HCT116 (cell line): Measurements from ENCODE around the gene TNS2. TPM values are rescaled to one million over a fixed set of nuclear protein-coding genes. Genes with fewer than 3 reads are reported as not detected.
A peak's percentile ranks its signal among the peaks of the same experiment; 100 is the strongest.

Source experiments
- ATAC-seq: fragments of 200-7000 bp; cut with Tn5 transposase; 2 replicates; pipeline ENCODE4 v1.9.1; 2020; ENCODE audit warnings: mild to moderate bottlenecking, moderate library complexity
- BruUV-seq: library from RNA; stranded (reverse); fragments of 400-500 nt; replicated peaks from 2 replicates; lab custom pipeline; 2021; lab: Mats Ljungman, UMichigan
- CTCF ChIA-PET: fragments of 300-600 bp; sonication (Branson Sonifier 250); formaldehyde crosslinking; loops from one replicate; lab custom pipeline; 2021; ENCODE audit warnings: antibody characterized with exemption; lab: Charles Lee
- POLR2A ChIA-PET: fragments of 300-600, 350-600 bp; sonication (Branson Sonifier 250); formaldehyde crosslinking; loops from one replicate; lab custom pipeline; 2021; ENCODE audit warnings: antibody characterized with exemption; lab: Charles Lee
- RAD21 ChIA-PET, 2 experiments: fragments of 300-600 bp; sonication (Branson Sonifier 250); formaldehyde crosslinking; loops; one replicate each; lab custom pipeline; 2023; ENCODE audit warnings: low total read pairs in 2 of 2; ENCODE audit not compliant: uncharacterized antibody in 2 of 2, unreplicated experiment in 2 of 2, low non-redundant PET in 1 of 2; lab: Charles Lee
- DNase-seq: peaks from one replicate; pipeline ENCODE4 v3.0.0-alpha.2; 2010; ENCODE audit warnings: low read depth, low spot score
- H2AFZ ChIP-seq: fragments of 200-600 bp; shearing (Covaris generic), sonication (generic); 2 replicates; pipeline ENCODE4 v1.6.1; 2017; ENCODE audit warnings: low read depth, mixed run types, mixed read lengths, antibody characterized with exemption, low read length; ENCODE audit not compliant: poor library complexity, severe bottlenecking
- H3K27ac ChIP-seq: 2 replicates; pipeline ENCODE4 v1.5.1; 2012; ENCODE audit warnings: low read depth, low read length
- H3K27me3 ChIP-seq: fragments of 200-600 bp; sonication (generic); 2 replicates; pipeline ENCODE4 v1.6.1; 2016; ENCODE audit warnings: mixed run types, low read length, mixed read lengths; ENCODE audit not compliant: insufficient read depth
- H3K36me3 ChIP-seq, 2 experiments: fragments of 200-500 bp in 1 of 2; fragments of 200-600 bp in 1 of 2; sonication (Bioruptor generic) in 1 of 2; sonication (generic) in 1 of 2; 2 replicates each; pipeline versions ENCODE4 v1.5.1 to v1.6.1; 2014 to 2016; ENCODE audit warnings: low read length in 2 of 2, inconsistent platforms in 1 of 2, mixed read lengths in 1 of 2, mixed run types in 1 of 2; ENCODE audit not compliant: insufficient read depth in 2 of 2, control insufficient read depth in 1 of 2
- H3K4me1 ChIP-seq, 2 experiments: fragments of 200-600 bp in 1 of 2; sonication (generic) in 1 of 2; 2 replicates each; pipeline versions ENCODE4 v1.5.1 to v1.6.1; 2012 to 2017; ENCODE audit warnings: low read length in 2 of 2, inconsistent platforms in 1 of 2, mild to moderate bottlenecking in 1 of 2, mixed read lengths in 1 of 2, mixed run types in 1 of 2, moderate library complexity in 1 of 2; ENCODE audit not compliant: insufficient read depth in 2 of 2, control insufficient read depth in 1 of 2
- H3K4me2 ChIP-seq: fragments of 200-600 bp; sonication (generic); 2 replicates; pipeline ENCODE4 v1.6.1; 2017; ENCODE audit warnings: mixed run types, low read length, mixed read lengths
- H3K4me3 ChIP-seq, 2 experiments: fragments of 200-600 bp in 1 of 2; sonication (generic) in 1 of 2; replicated peaks in 1 of 2; 2 replicates each; pipeline ENCODE4 v1.5.1; 2011 to 2016; ENCODE audit warnings: low read length in 2 of 2, control low read depth in 1 of 2, low read depth in 1 of 2, mild to moderate bottlenecking in 1 of 2, mixed read lengths in 1 of 2, mixed run types in 1 of 2
- H3K79me2 ChIP-seq: fragments of 200-600 bp; sonication (generic); 2 replicates; pipeline ENCODE4 v1.6.1; 2017; ENCODE audit warnings: mild to moderate bottlenecking, mixed run types, low read length, moderate library complexity, mixed read lengths; ENCODE audit not compliant: insufficient read depth
- H3K9ac ChIP-seq: fragments of 200-600 bp; sonication (generic); 2 replicates; pipeline ENCODE4 v1.6.1; 2016; ENCODE audit warnings: low read length, mixed read lengths
- H3K9me2 ChIP-seq: fragments of 200-600 bp; sonication (generic), shearing (Covaris generic); 2 replicates; pipeline ENCODE4 v1.6.1; 2017; ENCODE audit warnings: mixed run types, mild to moderate bottlenecking, moderate library complexity; ENCODE audit not compliant: insufficient read depth
- H3K9me3 ChIP-seq, 2 experiments: fragments of 200-500 bp in 1 of 2; fragments of 200-600 bp in 1 of 2; sonication (Bioruptor generic) in 1 of 2; sonication (generic) in 1 of 2; 2 replicates each; pipeline ENCODE4 v1.6.1; 2014 to 2017; ENCODE audit warnings: low read length in 2 of 2, mixed read lengths in 2 of 2, inconsistent platforms in 1 of 2, low read depth in 1 of 2, mild to moderate bottlenecking in 1 of 2, mixed run types in 1 of 2, moderate library complexity in 1 of 2; ENCODE audit not compliant: control insufficient read depth in 1 of 2, insufficient read depth in 1 of 2
- H4K20me1 ChIP-seq: fragments of 200-600 bp; sonication (generic), shearing (Covaris generic); 2 replicates; pipeline ENCODE4 v1.6.1; 2017; ENCODE audit warnings: mixed run types, mild to moderate bottlenecking, moderate library complexity; ENCODE audit not compliant: insufficient read depth
- CEBPB ChIP-seq: IDR thresholded peaks from 2 replicates; pipeline ENCODE4 v1.6.1; 2012; ENCODE audit warnings: low read depth
- EGR1 ChIP-seq: IDR thresholded peaks from 2 replicates; pipeline ENCODE4 v1.6.1; 2012; ENCODE audit warnings: low read depth
- EZH2 ChIP-seq: fragments of 200-600 bp; sonication (generic); IDR thresholded peaks from 2 replicates; pipeline ENCODE4 v1.6.1; 2017; ENCODE audit warnings: antibody characterized with exemption, mixed run types
- EZH2phosphoT487 ChIP-seq: fragments of 200-600 bp; IDR thresholded peaks from 2 replicates; pipeline ENCODE4 v1.6.1; 2018; ENCODE audit warnings: antibody characterized with exemption, borderline replicate concordance
- POLR2A ChIP-seq: IDR thresholded peaks from 2 replicates; pipeline ENCODE4 v1.7.0; 2011; ENCODE audit warnings: borderline replicate concordance; ENCODE audit not compliant: insufficient read depth, insufficient read length; ENCODE audit errors: extremely low read depth
- POLR2AphosphoS5 ChIP-seq: IDR thresholded peaks from 2 replicates; pipeline ENCODE4 v1.6.1; 2011; ENCODE audit warnings: mild to moderate bottlenecking, low read depth, low read length, moderate library complexity
- SP1 ChIP-seq: IDR thresholded peaks from 2 replicates; pipeline ENCODE4 v1.6.1; 2012; ENCODE audit warnings: low read depth
- SRF ChIP-seq: IDR thresholded peaks from 2 replicates; pipeline ENCODE4 v1.6.1; 2012; ENCODE audit warnings: low read depth
- YY1 ChIP-seq: IDR thresholded peaks from 2 replicates; pipeline ENCODE4 v1.6.1; 2011; ENCODE audit warnings: low read length, low read depth, moderate library complexity, mild to moderate bottlenecking; ENCODE audit not compliant: insufficient replicate concordance; ENCODE audit errors: extremely low read depth
- ZFX ChIP-seq: fragments of 450-650 bp; IDR thresholded peaks from 2 replicates; pipeline ENCODE4 v1.6.1; 2017
- ZNF274 ChIP-seq: fragments of 200-500 bp; sonication (Bioruptor generic); IDR thresholded peaks from 2 replicates; pipeline ENCODE4 v1.6.1; 2014; ENCODE audit warnings: mild to moderate bottlenecking, low read depth, low read length, inconsistent platforms
- intact Hi-C: fragments of 100-400 bp; cut with micrococcal nuclease; formaldehyde crosslinking; loops from 2 replicates; pipeline ENCODE4 v1.10.0; 2022
- total RNA-seq: library from RNA; stranded (reverse); gene quantifications from one replicate; pipeline ENCODE4 v1.2.1, GENCODE V29; 2021; ENCODE audit not compliant: unreplicated experiment
- TF ChIP-seq, protein P1 (sequence below): IDR thresholded peaks from 2 replicates; pipeline ENCODE4 v1.6.1; 2012
- TF ChIP-seq, protein P2 (sequence below), 3 experiments: fragments of 200-600 bp in 1 of 3; sonication (generic) in 1 of 3; IDR thresholded peaks in 2 of 3; conservative IDR thresholded peaks in 1 of 3; 2 replicates each; pipeline ENCODE4 v1.5.1; 2012 to 2017; ENCODE audit warnings: low read depth in 2 of 3, low read length in 2 of 3, antibody characterized with exemption in 1 of 3, borderline replicate concordance in 1 of 3, control low read depth in 1 of 3, mild to moderate bottlenecking in 1 of 3, mixed read lengths in 1 of 3, mixed run types in 1 of 3, moderate library complexity in 1 of 3; ENCODE audit not compliant: insufficient read depth in 1 of 3

TNS2 gene
- total RNA-seq, 1 experiment from 2014 or later = 25.7 TPM

DNA sequence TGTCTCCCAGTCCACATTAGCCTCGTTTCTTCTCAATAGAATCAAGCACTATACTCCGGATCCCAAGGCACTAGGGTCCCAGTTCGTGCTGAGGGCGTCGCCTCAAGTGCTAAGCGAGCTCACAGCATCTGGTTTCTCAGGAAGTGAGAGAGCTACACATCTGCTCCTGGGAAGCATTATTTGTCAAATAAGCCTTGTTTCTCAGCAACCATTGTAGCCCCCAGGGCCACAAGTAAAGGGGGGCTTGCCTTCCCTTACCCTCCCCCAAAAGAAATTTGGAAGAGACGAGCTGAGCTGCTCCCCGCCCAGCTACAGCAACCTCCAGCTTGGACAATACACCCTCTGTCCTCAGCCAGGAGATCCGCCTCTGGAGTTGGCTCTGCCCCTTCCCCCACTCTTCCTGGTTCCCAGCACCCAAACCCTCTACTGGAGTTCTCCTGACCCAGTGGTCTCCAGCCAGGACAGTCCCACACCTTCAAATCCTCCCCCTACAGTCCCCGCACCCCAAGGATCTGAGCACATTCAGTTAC, 5.7 kb upstream of the TNS2 start:
- Histone ChIP-seq H3K9ac (peak overlapping the region; percentile 38), H3K4me2 (peak overlapping the region; percentile 90), H3K4me1 (peaks cover 34 to 59% of the 10 kb centered on the region in 2 experiments), H3K36me3 (peaks cover 5 to 9% of the 10 kb centered on the region in 2 experiments), H3K79me2 (no peaks in the 10 kb centered on the region; the same call in 1 of the 2 replicates), H2AFZ (no peak overlapping the region), H3K9me3 (no peaks in the 10 kb centered on the region), H3K27me3 (no peaks in the 10 kb centered on the region), H4K20me1 (0 out of 2 replicates have a peak, but pooled peaks cover under 1% of the 10 kb centered on the region), H3K27ac (peak overlapping the region; percentile 4; the same call in 1 of the 2 replicates), H3K9me2 (no peaks in the 10 kb centered on the region), H3K4me3 (peak overlapping the region in 1 of 2 experiments; percentile 18; a peak in 1 of 4 replicates)
- ChIA-PET POLR2A (interaction anchor here (0.6 to 3.0 kb wide), 3 partner anchors 10 to 90 kb away, joined by 3 to 14 read pairs (median 6); partner anchors contain the start of gene SPRYD3), RAD21 (interaction anchor here in 1 of 2 experiments (0.6 kb wide), 1 partner anchor 88 kb away, joined by 3 read pairs; no protein-coding TSS in a partner anchor), CTCF (interaction anchor here (0.6 to 2.3 kb wide), 6 partner anchors 10 to 159 kb away, joined by 3 to 9 read pairs (median 4); no protein-coding TSS in a partner anchor)
- intact Hi-C loops = no loop called here
- no peak for DNase-seq
- no TSS peak for BruUV-seq
- no peak for TF ChIP-seq SP1
- peak; percentile 13; the same call in 1 of the 2 replicates for TF ChIP-seq POLR2AphosphoS5
- ATAC-seq = no peak

DNA sequence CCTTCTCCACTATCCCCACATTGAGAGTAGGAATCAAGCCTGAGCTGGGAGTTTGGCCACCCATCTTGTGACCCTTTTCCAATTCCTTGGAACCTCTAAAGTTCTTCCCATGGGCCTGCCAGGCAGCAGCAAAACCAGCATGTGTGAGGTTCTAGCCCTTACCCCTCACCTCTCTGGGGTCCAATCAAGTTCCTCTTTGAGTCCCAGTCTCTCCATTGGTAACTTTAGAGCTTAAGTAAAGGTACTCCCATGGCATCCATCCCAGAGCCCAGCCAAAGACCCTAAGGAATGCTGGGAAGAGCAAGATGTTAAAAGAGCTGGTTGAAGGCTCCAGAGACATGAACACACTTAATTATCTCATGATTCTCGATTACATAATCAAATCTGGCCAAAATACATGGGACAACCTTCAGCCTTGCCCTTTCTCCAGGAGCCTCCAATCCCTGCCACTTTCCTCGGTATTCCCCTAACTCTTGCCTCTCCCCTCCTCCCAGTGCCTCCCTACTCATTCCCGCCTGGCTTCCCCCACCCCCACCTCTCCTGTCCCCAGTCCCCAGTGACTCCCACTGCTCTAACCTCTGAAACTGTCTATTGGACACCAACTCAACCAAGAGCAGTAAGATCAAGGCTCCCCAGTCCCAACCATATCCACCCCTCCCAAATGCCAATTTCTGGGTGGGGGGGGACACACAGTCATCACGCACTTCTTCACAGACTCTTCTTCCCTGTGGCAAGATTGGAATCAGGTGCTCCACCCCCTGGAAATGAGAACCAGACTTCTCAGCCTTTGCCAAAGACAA, 4.8 kb upstream of the TNS2 start:
- Histone ChIP-seq H3K9me2 (no peaks in the 10 kb centered on the region), H4K20me1 (no peaks in the 10 kb centered on the region), H3K4me1 (peaks cover 43 to 67% of the 10 kb centered on the region in 2 experiments), H2AFZ (no peak overlapping the region), H3K79me2 (peaks cover under 1% of the 10 kb centered on the region; the same call in 1 of the 2 replicates), H3K4me3 (peak overlapping the region; percentile 81 to 83; a peak in 3 of 4 replicates), H3K9ac (0 out of 2 replicates have a peak overlapping the region, but pooled peaks have one; percentile 93), H3K27ac (peak overlapping the region; percentile 97), H3K27me3 (no peaks in the 10 kb centered on the region), H3K36me3 (no peaks in the 10 kb centered on the region; a peak in 1 of 4 replicates), H3K9me3 (no peaks in the 10 kb centered on the region), H3K4me2 (peak overlapping the region; percentile 90)
- CTCF ChIA-PET = interaction anchor here (1.4 to 2.3 kb wide), 4 partner anchors 9 to 54 kb away, joined by 4 to 9 read pairs (median 5); no protein-coding TSS in a partner anchor
- ATAC-seq (no peak), DNase-seq (no peak)
- RAD21 ChIA-PET = no interaction called here
- no peak for TF ChIP-seq EZH2
- no peak for TF ChIP-seq CEBPB
- TF ChIP-seq EGR1 = no peak
- no peak for TF ChIP-seq ZFX
- no peak for TF ChIP-seq YY1
- TF ChIP-seq EZH2phosphoT487 = no peak
- TF ChIP-seq ZNF274 = no peak
- TF ChIP-seq SRF = no peak
- TF ChIP-seq, protein P1, sequence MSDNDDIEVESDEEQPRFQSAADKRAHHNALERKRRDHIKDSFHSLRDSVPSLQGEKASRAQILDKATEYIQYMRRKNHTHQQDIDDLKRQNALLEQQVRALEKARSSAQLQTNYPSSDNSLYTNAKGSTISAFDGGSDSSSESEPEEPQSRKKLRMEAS = no peak
- no peak for TF ChIP-seq POLR2A
- TF ChIP-seq, protein P2, sequence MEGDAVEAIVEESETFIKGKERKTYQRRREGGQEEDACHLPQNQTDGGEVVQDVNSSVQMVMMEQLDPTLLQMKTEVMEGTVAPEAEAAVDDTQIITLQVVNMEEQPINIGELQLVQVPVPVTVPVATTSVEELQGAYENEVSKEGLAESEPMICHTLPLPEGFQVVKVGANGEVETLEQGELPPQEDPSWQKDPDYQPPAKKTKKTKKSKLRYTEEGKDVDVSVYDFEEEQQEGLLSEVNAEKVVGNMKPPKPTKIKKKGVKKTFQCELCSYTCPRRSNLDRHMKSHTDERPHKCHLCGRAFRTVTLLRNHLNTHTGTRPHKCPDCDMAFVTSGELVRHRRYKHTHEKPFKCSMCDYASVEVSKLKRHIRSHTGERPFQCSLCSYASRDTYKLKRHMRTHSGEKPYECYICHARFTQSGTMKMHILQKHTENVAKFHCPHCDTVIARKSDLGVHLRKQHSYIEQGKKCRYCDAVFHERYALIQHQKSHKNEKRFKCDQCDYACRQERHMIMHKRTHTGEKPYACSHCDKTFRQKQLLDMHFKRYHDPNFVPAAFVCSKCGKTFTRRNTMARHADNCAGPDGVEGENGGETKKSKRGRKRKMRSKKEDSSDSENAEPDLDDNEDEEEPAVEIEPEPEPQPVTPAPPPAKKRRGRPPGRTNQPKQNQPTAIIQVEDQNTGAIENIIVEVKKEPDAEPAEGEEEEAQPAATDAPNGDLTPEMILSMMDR (IDR thresholded peaks at IDR 0.05 in 2 of 3, conservative IDR thresholded peaks at IDR 0.05 in 1 of 3; ENCODE audit: borderline replicate concordance in 1 of 3, insufficient read depth in 1 of 3, low read depth in 2 of 3, low read length in 2 of 3) = no peak
- TF ChIP-seq POLR2AphosphoS5 = no peak
- POLR2A ChIA-PET = interaction anchor here (1.1 to 3.0 kb wide), 2 partner anchors 9 to 39 kb away, joined by 3 to 14 read pairs; partner anchors contain the start of gene EIF4B
- BruUV-seq = no TSS peak
- intact Hi-C loops = loop anchor here (5.0 kb wide), 2 partner anchors 38 to 322 kb away; partner anchors contain the start of gene EIF4B
